ENCODE measurements around the gene SLC22A2. TPM values are rescaled to one million over a fixed set of nuclear protein-coding genes. Genes with fewer than 3 reads are reported as not detected.

SLC22A2 gene
- total RNA-seq, 1 donor from 2014 or later: not detected

- DNase-seq (ENCODE audit: low read depth) (no peak), FAIRE-seq (no peak)
- no peaks in the 10 kb centered on the region for H3K9me3 ChIP-seq (ENCODE audit: insufficient read depth, low read depth, low read length)
- Mint-ChIP-seq H3K4me3 (ENCODE audit: unreplicated experiment) (no peak overlapping the region), H3K27ac (ENCODE audit: unreplicated experiment) (no peak overlapping the region), H3K9me3 (ENCODE audit: unreplicated experiment) (no peaks in the 10 kb centered on the region), H3K27me3 (ENCODE audit: low read depth, unreplicated experiment) (peaks cover 6% of the 10 kb centered on the region), H3K4me1 (ENCODE audit: low read depth, unreplicated experiment) (peaks cover 3% of the 10 kb centered on the region), H3K36me3 (ENCODE audit: low read depth, unreplicated experiment) (no peaks in the 10 kb centered on the region)
- H3K27ac ChIP-seq (ENCODE audit: low read depth, low read length): no peak overlapping the region
- H3K27me3 ChIP-seq (ENCODE audit: insufficient read depth, low read length): no peaks in the 10 kb centered on the region
- H3K36me3 ChIP-seq (ENCODE audit: insufficient read depth, low read length): no peaks in the 10 kb centered on the region
- H3K9ac ChIP-seq (ENCODE audit: low read length): no peak overlapping the region
- H3K4me3 ChIP-seq (ENCODE audit: insufficient read depth, low read depth, low read length): no peak overlapping the region
- no peaks in the 10 kb centered on the region for H3K79me2 ChIP-seq (ENCODE audit: insufficient read depth, low read length)
- TF ChIP-seq EZH2 (IDR thresholded peaks at IDR 0.05; ENCODE audit: insufficient read depth, low read length): no peak
- TF ChIP-seq CTCF (IDR thresholded peaks at IDR 0.05; ENCODE audit: insufficient read depth, low read depth, low read length): no peak
- no peaks in the 10 kb centered on the region for H4K20me1 ChIP-seq (ENCODE audit: insufficient read depth, low read length)
- H2AFZ ChIP-seq (ENCODE audit: low read depth, low read length): no peak overlapping the region
- H3K4me1 ChIP-seq (ENCODE audit: insufficient read depth, low read length): no peaks in the 10 kb centered on the region
- H3K4me2 ChIP-seq (ENCODE audit: low read length): no peak overlapping the region
These were observed 3.9 kb downstream of the SLC22A2 start for GRCh38 chr6:160254467-160255312.

- H3K4me1 Mint-ChIP-seq (ENCODE audit: low read depth, unreplicated experiment): peaks cover 2% of the 10 kb centered on the region
- FAIRE-seq: no peak
- peaks cover under 1% of the 10 kb centered on the region for H3K27me3 Mint-ChIP-seq (ENCODE audit: low read depth, unreplicated experiment)
These were observed 4.9 kb downstream of the SLC22A2 start for GRCh38 chr6:160253714-160254113.

GRCh38 chr6:160253292-160253691 is 5.3 kb downstream of the SLC22A2 start:
- H3K27ac ChIP-seq (ENCODE audit: low read depth, low read length): no peak overlapping the region
- no peaks in the 10 kb centered on the region for H3K79me2 ChIP-seq (ENCODE audit: insufficient read depth, low read length)
- peaks cover 6% of the 10 kb centered on the region for H3K4me1 Mint-ChIP-seq (ENCODE audit: low read depth, unreplicated experiment)
- H3K9ac ChIP-seq (ENCODE audit: low read length): no peak overlapping the region
- H3K27me3 Mint-ChIP-seq (ENCODE audit: low read depth, unreplicated experiment): no peaks in the 10 kb centered on the region
- no peaks in the 10 kb centered on the region for H3K36me3 Mint-ChIP-seq (ENCODE audit: low read depth, unreplicated experiment)
- no peaks in the 10 kb centered on the region for H3K9me3 ChIP-seq (ENCODE audit: insufficient read depth, low read depth, low read length)
- H3K9me3 Mint-ChIP-seq (ENCODE audit: unreplicated experiment): no peaks in the 10 kb centered on the region
- DNase-seq (ENCODE audit: low read depth) (no peak), FAIRE-seq (no peak)
- H3K4me3 Mint-ChIP-seq (ENCODE audit: unreplicated experiment): no peak overlapping the region
- no peaks in the 10 kb centered on the region for H3K36me3 ChIP-seq (ENCODE audit: insufficient read depth, low read length)
- H3K4me3 ChIP-seq (ENCODE audit: insufficient read depth, low read depth, low read length): no peak overlapping the region
- H2AFZ ChIP-seq (ENCODE audit: low read depth, low read length): no peak overlapping the region
- TF ChIP-seq EZH2 (IDR thresholded peaks at IDR 0.05; ENCODE audit: insufficient read depth, low read length): no peak
- no peaks in the 10 kb centered on the region for H3K27me3 ChIP-seq (ENCODE audit: insufficient read depth, low read length)
- no peak overlapping the region for H3K4me2 ChIP-seq (ENCODE audit: low read length)
- H3K4me1 ChIP-seq (ENCODE audit: insufficient read depth, low read length): peaks cover 1% of the 10 kb centered on the region
- H3K27ac Mint-ChIP-seq (ENCODE audit: unreplicated experiment): no peak overlapping the region
- H4K20me1 ChIP-seq (ENCODE audit: insufficient read depth, low read length): no peaks in the 10 kb centered on the region

More at GRCh38 chr6:160253714-160254113, 4.9 kb downstream of the SLC22A2 start:
- H3K9ac ChIP-seq (ENCODE audit: low read length): no peak overlapping the region
- DNase-seq (ENCODE audit: low read depth): no peak
- no peaks in the 10 kb centered on the region for H3K27me3 ChIP-seq (ENCODE audit: insufficient read depth, low read length)
- H4K20me1 ChIP-seq (ENCODE audit: insufficient read depth, low read length): no peaks in the 10 kb centered on the region
- no peaks in the 10 kb centered on the region for H3K79me2 ChIP-seq (ENCODE audit: insufficient read depth, low read length)
- no peaks in the 10 kb centered on the region for H3K36me3 ChIP-seq (ENCODE audit: insufficient read depth, low read length)
- H3K9me3 ChIP-seq (ENCODE audit: insufficient read depth, low read depth, low read length): no peaks in the 10 kb centered on the region
- Mint-ChIP-seq H3K9me3 (ENCODE audit: unreplicated experiment) (no peaks in the 10 kb centered on the region), H3K4me3 (ENCODE audit: unreplicated experiment) (no peak overlapping the region), H3K36me3 (ENCODE audit: low read depth, unreplicated experiment) (no peaks in the 10 kb centered on the region), H3K27ac (ENCODE audit: unreplicated experiment) (no peak overlapping the region)
- no peak overlapping the region for H2AFZ ChIP-seq (ENCODE audit: low read depth, low read length)
- no peaks in the 10 kb centered on the region for H3K4me1 ChIP-seq (ENCODE audit: insufficient read depth, low read length)
- TF ChIP-seq EZH2 (IDR thresholded peaks at IDR 0.05; ENCODE audit: insufficient read depth, low read length): no peak
- no peak overlapping the region for H3K4me2 ChIP-seq (ENCODE audit: low read length)
- H3K4me3 ChIP-seq (ENCODE audit: insufficient read depth, low read depth, low read length): no peak overlapping the region
- no peak overlapping the region for H3K27ac ChIP-seq (ENCODE audit: low read depth, low read length)

Data from astrocyte (in vitro differentiated cells and primary cell).